Erythroblast (primary cell): ENCODE results near the gene MRPL44.

Source experiments
- GATA1 ChIP-seq: IDR thresholded peaks from 2 replicates; pipeline ENCODE4 v1.6.1; 2011; ENCODE audit warnings: low read depth, mild to moderate bottlenecking, control low read depth, low read length, moderate library complexity
- POLR2A ChIP-seq: IDR thresholded peaks from 2 replicates; pipeline ENCODE4 v1.6.1; 2011; ENCODE audit warnings: mild to moderate bottlenecking, low read length

DNA sequence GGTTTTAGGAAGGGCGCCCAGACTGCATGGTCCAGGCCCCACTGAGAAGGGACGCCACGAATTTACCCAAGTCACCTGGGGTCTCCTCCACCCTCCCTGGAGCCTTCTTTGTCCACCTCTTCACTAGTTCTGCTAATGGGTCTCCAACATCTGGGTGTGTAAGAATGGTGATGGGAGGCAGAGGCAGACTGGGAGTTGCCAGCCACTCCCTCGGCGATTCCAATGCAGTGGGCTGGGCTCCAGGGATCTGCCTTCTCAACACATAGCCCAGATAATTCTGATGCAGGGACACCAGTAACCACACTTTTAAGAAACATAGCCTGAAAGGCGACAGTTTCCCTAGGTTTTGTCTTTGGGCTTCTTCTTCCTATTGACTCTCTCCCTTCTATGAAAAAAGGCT is 39.1 kb downstream of the MRPL44 start:
- TF ChIP-seq POLR2A (no peak), GATA1 (no peak)
